Measurements from ENCODE around the gene TTC38. TPM values are rescaled to one million over a fixed set of nuclear protein-coding genes. Genes with fewer than 3 reads are reported as not detected.

The TTC38 gene
- total and polyA plus RNA-seq, 5 donors from 2014 or later, result 5.1 to 10.9 (median 5.7) TPM

DNA sequence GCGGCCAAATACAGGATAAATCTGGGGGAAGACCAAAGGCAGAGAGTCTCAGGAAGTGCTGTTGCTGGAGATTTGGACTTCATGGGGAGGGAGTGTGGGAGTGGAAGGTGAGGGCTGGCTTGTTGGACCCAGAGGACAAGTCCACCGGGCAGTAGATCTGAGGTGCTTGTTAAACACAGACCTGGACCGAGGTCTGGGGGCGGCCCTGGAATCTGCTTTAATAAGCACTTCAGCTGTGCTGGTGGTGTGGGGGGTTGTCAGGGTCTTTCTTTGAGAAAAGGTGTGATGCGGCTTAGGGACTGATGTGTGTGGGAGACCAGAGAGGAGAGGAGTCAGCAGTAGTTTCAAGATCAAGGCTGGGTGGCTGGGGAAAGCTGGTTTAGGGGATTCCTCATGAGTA lies 72.1 kb downstream of the TTC38 start:
- H3K9me3 ChIP-seq (ENCODE audit: control insufficient read depth in 2 of 2, low read length in 2 of 2), result no peaks in the 10 kb centered on the region
- Mint-ChIP-seq H3K9me3 (no peaks in the 10 kb centered on the region), H3K27ac (no peak overlapping the region), H3K27me3 (no peaks in the 10 kb centered on the region), H3K36me3 (peaks cover 52% of the 10 kb centered on the region), H3K4me3 (peak overlapping the region in 1 of 4 donors; percentile 45), H3K4me1 (peaks cover 5 to 51% (median 36%) of the 10 kb centered on the region in 4 donors)
- no peaks in the 10 kb centered on the region for H3K27me3 ChIP-seq (ENCODE audit: control insufficient read depth, insufficient read depth, low read length)
- H3K4me3 ChIP-seq (ENCODE audit: low read depth, low read length), result no peak overlapping the region
- ATAC-seq (ENCODE audit: low read depth in 2 of 2) (no peak), DNase-seq (no peak)
- peaks cover 15% of the 10 kb centered on the region for H3K4me1 ChIP-seq (ENCODE audit: control insufficient read depth, insufficient read depth, low read length, poor library complexity, severe bottlenecking)
- H3K36me3 ChIP-seq (ENCODE audit: control insufficient read depth, insufficient read depth, low read length), result peaks cover 68% of the 10 kb centered on the region
- H3K27ac ChIP-seq (ENCODE audit: insufficient read depth, low read length, poor library complexity, severe bottlenecking), result no peak overlapping the region

DNA sequence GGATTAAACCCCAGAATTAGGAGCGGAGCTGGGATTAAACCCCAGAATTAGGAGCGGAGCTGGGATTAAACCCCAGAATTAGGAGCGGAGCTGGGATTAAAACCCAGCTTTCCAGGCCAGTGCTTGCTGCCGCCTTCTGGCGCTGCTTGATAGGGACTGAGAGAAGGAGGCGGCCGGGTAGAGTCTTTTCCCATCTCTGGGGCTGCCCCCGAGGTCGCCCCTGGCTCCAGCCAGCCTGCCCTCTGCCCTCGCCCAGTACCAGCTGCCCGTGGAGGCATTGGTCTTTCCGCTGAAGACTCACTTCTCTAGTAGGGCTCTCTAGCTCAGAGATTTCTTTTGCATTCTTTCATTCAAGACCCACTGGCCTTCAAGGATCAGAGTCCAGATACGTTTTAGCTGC lies 72.9 kb downstream of the TTC38 start:
- no peak overlapping the region for H3K4me3 ChIP-seq (ENCODE audit: low read depth, low read length)
- no peaks in the 10 kb centered on the region for H3K27me3 Mint-ChIP-seq
- H3K9me3 Mint-ChIP-seq, result no peaks in the 10 kb centered on the region
- no peak for DNase-seq
- no peaks in the 10 kb centered on the region for H3K27me3 ChIP-seq (ENCODE audit: control insufficient read depth, insufficient read depth, low read length)
- H3K27ac Mint-ChIP-seq, result no peak overlapping the region
- no peak for ATAC-seq (ENCODE audit: low read depth in 2 of 2)
- peaks cover 75% of the 10 kb centered on the region for H3K36me3 ChIP-seq (ENCODE audit: control insufficient read depth, insufficient read depth, low read length)
- peaks cover 12% of the 10 kb centered on the region for H3K4me1 ChIP-seq (ENCODE audit: control insufficient read depth, insufficient read depth, low read length, poor library complexity, severe bottlenecking)
- peak overlapping the region in 1 of 4 donors; percentile 42 for H3K4me3 Mint-ChIP-seq
- H3K9me3 ChIP-seq (ENCODE audit: control insufficient read depth in 2 of 2, low read length in 2 of 2), result no peaks in the 10 kb centered on the region
- peaks cover 54% of the 10 kb centered on the region for H3K36me3 Mint-ChIP-seq
- H3K27ac ChIP-seq (ENCODE audit: insufficient read depth, low read length, poor library complexity, severe bottlenecking), result no peak overlapping the region
- H3K4me1 Mint-ChIP-seq, result peaks cover 5 to 48% (median 36%) of the 10 kb centered on the region in 4 donors

Other genes starting within 250 kb of the TTC38 start
- gene PPARA, start 117.5 kb upstream of the TTC38 start, total RNA-seq, result 10.3 TPM
- 1 to 10 TPM in 3 of 4 donors, under 1 TPM in 1; 0.67 to 4.2 (median 3.2) TPM for gene PPARA, start 117.5 kb upstream of the TTC38 start, polyA plus RNA-seq
- 5.5 TPM for gene CDPF1, start 17.7 kb upstream of the TTC38 start, total RNA-seq
- 10 to 100 TPM; 16.7 to 24.7 (median 20.5) TPM for gene CDPF1, start 17.7 kb upstream of the TTC38 start, polyA plus RNA-seq
- gene PKDREJ, start 4.7 kb upstream of the TTC38 start, total RNA-seq, result not detected
- gene PKDREJ, start 4.7 kb upstream of the TTC38 start, polyA plus RNA-seq, result under 1 TPM in 1 of 4 donors, not detected in 3; 0.19 TPM
- 1.3 TPM for gene GTSE1, start 28.9 kb downstream of the TTC38 start, total RNA-seq
- under 1 TPM in 3 of 4 donors, not detected in 1; 0.17 to 0.73 (median 0.21) TPM for gene GTSE1, start 28.9 kb downstream of the TTC38 start, polyA plus RNA-seq
- 63.3 TPM for gene TRMU, start 67.7 kb downstream of the TTC38 start, total RNA-seq
- 10 to 100 TPM; 11.0 to 17.8 (median 16.4) TPM for gene TRMU, start 67.7 kb downstream of the TTC38 start, polyA plus RNA-seq